GM12875 (cell line): ENCODE measurements around the gene MOV10L1.
A peak's percentile ranks its signal among the peaks of the same experiment; 100 is the strongest.

Experiments
- H3K4me3 ChIP-seq: one replicate; pipeline ENCODE4 v1.5.1; 2011; ENCODE audit warnings: low read depth, low read length, control low read depth
- CTCF ChIP-seq: IDR thresholded peaks from 2 replicates; pipeline ENCODE4 v1.5.1; 2011; ENCODE audit warnings: low read depth, mild to moderate bottlenecking, control low read depth, inconsistent platforms, low read length, moderate library complexity, borderline replicate concordance; ENCODE audit not compliant: insufficient read depth

The MOV10L1 gene

GRCh38 chr22:50206599-50206998 lies 116.8 kb downstream of the MOV10L1 start:
- no peak overlapping the region for H3K4me3 ChIP-seq
- peak; percentile 57 for TF ChIP-seq CTCF

GRCh38 chr22:50207383-50208140 lies 117.8 kb downstream of the MOV10L1 start:
- H3K4me3 ChIP-seq = no peak overlapping the region

GRCh38 chr22:50208430-50208938 lies 118.7 kb downstream of the MOV10L1 start:
- no peak overlapping the region for H3K4me3 ChIP-seq
- no peak for TF ChIP-seq CTCF

More at GRCh38 chr22:50207383-50208140, 117.8 kb downstream of the MOV10L1 start:
- no peak for TF ChIP-seq CTCF

GRCh38 chr22:50208939-50209892 lies 119.4 kb downstream of the MOV10L1 start:
- no peak for TF ChIP-seq CTCF
- no peak overlapping the region for H3K4me3 ChIP-seq

GRCh38 chr22:50209893-50210292 lies 120.1 kb downstream of the MOV10L1 start:
- TF ChIP-seq CTCF = peak; percentile 83
- H3K4me3 ChIP-seq = no peak overlapping the region

GRCh38 chr22:50210378-50211139 lies 120.8 kb downstream of the MOV10L1 start:
- TF ChIP-seq CTCF = no peak
- no peak overlapping the region for H3K4me3 ChIP-seq
